IPS-20b (cell line): Measurements from ENCODE around the gene VMP1.
"Not testable (repeated sequence)": the region's sequence is repeated elsewhere in the genome, so short reads cannot be mapped to it uniquely, and the experiment has no call there.

Experiments used
- H3K27ac ChIP-seq: one replicate; pipeline ENCODE4 v1.5.1; 2013; ENCODE audit warnings: low read length
- H3K27me3 ChIP-seq: 2 replicates; pipeline ENCODE4 v1.6.1; 2013; ENCODE audit warnings: mild to moderate bottlenecking, low read length, inconsistent platforms; ENCODE audit not compliant: insufficient read depth
- H3K36me3 ChIP-seq: 2 replicates; pipeline ENCODE4 v1.6.1; 2013; ENCODE audit warnings: low read depth, mild to moderate bottlenecking, inconsistent platforms, low read length, moderate library complexity; ENCODE audit not compliant: insufficient read depth
- H3K4me1 ChIP-seq: 2 replicates; pipeline ENCODE4 v1.6.1; 2013; ENCODE audit warnings: mild to moderate bottlenecking, control low read depth, inconsistent platforms, low read length, moderate library complexity; ENCODE audit not compliant: insufficient read depth
- H3K4me3 ChIP-seq: 2 replicates; pipeline ENCODE4 v1.5.1; 2013; ENCODE audit warnings: mild to moderate bottlenecking, low read length, inconsistent platforms
- H3K9ac ChIP-seq: 2 replicates; pipeline ENCODE4 v1.6.1; 2013; ENCODE audit warnings: low read depth, mild to moderate bottlenecking, inconsistent platforms, low read length, moderate library complexity
- H3K9me3 ChIP-seq: 2 replicates; pipeline ENCODE4 v1.6.1; 2013; ENCODE audit warnings: mild to moderate bottlenecking, low read depth, low read length, inconsistent platforms; ENCODE audit not compliant: insufficient read depth

Gene VMP1

DNA sequence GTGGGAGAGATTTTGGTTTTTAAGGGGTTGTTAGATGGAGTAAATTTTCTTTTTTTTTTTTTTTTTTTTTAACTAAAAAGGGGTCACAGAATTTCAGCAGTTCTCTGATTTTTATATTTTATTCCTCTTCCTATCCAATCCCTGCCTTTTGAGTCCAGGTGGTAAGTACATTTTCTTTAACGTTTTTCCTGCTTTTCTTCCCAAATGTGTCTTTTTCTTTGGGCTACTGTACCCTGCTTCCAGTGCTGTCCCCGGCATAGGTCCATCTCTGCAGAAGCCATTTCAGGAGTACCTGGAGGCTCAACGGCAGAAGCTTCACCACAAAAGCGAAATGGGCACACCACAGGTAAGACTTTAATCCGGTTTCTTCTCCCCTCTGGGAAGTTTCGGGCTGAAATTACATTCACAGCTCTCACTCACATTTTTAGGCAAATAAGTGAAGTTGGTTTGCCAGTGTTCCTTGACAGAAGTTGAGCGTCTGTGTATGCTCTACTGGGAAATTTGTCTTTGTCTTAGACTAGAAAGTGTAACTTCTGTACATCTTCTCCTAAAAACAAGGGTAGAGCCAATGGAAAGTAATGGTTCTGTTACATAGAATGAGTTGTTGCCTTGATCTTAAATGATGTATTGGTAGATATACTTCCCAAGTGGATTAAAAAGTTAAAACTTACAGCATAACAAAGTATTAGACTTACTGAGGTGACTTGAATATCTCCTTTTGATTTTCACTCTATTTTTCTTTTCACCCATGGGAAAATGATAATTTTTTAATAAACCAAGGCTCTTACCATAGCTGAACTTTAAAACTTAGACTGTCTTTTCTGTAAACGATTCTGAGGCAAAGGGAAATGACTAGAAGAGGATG lies 130.8 kb downstream of the VMP1 start:
- peaks cover 6% of the 10 kb centered on the region; the same call in 1 of the 2 replicates for H3K4me1 ChIP-seq
- H3K4me3 ChIP-seq, result peak overlapping the region; percentile 91
- H3K9me3 ChIP-seq, result no peaks in the 10 kb centered on the region
- peaks cover 32% of the 10 kb centered on the region for H3K36me3 ChIP-seq
- H3K27ac ChIP-seq, result peak overlapping the region; percentile 84
- H3K9ac ChIP-seq, result peak overlapping the region; percentile 98
- H3K27me3 ChIP-seq, result no peaks in the 10 kb centered on the region

DNA sequence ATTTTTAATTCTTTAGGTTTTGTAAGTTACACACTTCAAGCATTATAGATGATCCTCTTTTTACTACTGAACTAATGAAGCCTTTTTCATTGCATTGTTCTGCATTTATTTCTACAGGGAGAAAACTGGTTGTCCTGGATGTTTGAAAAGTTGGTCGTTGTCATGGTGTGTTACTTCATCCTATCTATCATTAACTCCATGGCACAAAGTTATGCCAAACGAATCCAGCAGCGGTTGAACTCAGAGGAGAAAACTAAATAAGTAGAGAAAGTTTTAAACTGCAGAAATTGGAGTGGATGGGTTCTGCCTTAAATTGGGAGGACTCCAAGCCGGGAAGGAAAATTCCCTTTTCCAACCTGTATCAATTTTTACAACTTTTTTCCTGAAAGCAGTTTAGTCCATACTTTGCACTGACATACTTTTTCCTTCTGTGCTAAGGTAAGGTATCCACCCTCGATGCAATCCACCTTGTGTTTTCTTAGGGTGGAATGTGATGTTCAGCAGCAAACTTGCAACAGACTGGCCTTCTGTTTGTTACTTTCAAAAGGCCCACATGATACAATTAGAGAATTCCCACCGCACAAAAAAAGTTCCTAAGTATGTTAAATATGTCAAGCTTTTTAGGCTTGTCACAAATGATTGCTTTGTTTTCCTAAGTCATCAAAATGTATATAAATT lies 132.3 kb downstream of the VMP1 start:
- no peaks in the 10 kb centered on the region for H3K9me3 ChIP-seq

DNA sequence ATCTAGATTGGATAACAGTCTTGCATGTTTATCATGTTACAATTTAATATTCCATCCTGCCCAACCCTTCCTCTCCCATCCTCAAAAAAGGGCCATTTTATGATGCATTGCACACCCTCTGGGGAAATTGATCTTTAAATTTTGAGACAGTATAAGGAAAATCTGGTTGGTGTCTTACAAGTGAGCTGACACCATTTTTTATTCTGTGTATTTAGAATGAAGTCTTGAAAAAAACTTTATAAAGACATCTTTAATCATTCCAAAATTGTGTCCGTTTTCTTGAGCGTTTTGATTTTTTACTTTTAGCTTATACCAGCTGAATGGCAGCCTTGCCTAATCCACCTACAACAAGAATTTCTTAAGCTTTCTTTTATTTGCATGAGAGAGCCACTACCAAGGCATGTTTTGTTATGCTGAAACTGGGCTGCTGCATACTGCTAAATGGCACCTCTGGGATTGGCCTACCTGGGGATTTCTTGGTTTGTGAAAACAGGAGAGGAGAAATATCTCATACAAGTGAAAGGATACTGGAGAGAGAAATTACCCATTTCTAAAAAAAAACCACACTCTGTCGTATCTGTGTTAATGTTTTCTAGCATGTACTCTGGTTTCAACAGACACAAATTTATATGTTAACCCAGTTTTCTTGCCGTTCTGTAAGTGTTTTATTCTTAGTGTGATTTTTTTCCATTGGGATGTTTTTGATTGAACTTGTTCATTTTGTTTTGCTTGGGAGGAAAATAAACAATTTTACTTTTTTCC lies 133.1 kb downstream of the VMP1 start:
- Histone ChIP-seq H3K4me3 (peak overlapping the region; percentile 91), H3K27me3 (no peaks in the 10 kb centered on the region), H3K36me3 (peaks cover 32% of the 10 kb centered on the region), H3K4me1 (peaks cover 9% of the 10 kb centered on the region; the same call in 1 of the 2 replicates), H3K9me3 (no peaks in the 10 kb centered on the region), H3K27ac (peak overlapping the region; percentile 84), H3K9ac (peak overlapping the region; percentile 98)

More for the DNA sequence above, 132.3 kb downstream of the VMP1 start:
- H3K36me3 ChIP-seq, result peaks cover 32% of the 10 kb centered on the region
- peaks cover 6% of the 10 kb centered on the region; the same call in 1 of the 2 replicates for H3K4me1 ChIP-seq
- peak overlapping the region; percentile 98 for H3K9ac ChIP-seq
- peak overlapping the region; percentile 91 for H3K4me3 ChIP-seq
- H3K27me3 ChIP-seq, result no peaks in the 10 kb centered on the region
- peak overlapping the region; percentile 84 for H3K27ac ChIP-seq

DNA sequence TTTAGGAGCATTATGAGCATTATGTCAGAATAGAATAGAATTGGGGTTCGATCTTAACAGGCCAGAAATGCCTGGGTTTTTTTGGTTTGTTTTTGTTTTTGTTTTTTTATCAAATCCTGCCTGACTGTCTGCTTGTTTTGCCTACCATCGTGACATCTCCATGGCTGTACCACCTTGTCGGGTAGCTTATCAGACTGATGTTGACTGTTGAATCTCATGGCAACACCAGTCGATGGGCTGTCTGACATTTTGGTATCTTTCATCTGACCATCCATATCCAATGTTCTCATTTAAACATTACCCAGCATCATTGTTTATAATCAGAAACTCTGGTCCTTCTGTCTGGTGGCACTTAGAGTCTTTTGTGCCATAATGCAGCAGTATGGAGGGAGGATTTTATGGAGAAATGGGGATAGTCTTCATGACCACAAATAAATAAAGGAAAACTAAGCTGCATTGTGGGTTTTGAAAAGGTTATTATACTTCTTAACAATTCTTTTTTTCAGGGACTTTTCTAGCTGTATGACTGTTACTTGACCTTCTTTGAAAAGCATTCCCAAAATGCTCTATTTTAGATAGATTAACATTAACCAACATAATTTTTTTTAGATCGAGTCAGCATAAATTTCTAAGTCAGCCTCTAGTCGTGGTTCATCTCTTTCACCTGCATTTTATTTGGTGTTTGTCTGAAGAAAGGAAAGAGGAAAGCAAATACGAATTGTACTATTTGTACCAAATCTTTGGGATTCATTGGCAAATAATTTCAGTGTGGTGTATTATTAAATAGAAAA lies 133.8 kb downstream of the VMP1 start:
- not testable (repeated sequence) for H3K9me3 ChIP-seq, H3K27me3 ChIP-seq
- Histone ChIP-seq H3K4me1 (peaks cover 17% of the 10 kb centered on the region; the same call in 1 of the 2 replicates), H3K9ac (peak overlapping the region; percentile 98), H3K36me3 (peaks cover 32% of the 10 kb centered on the region), H3K27ac (peak overlapping the region; percentile 31), H3K4me3 (peak overlapping the region; percentile 91)

DNA sequence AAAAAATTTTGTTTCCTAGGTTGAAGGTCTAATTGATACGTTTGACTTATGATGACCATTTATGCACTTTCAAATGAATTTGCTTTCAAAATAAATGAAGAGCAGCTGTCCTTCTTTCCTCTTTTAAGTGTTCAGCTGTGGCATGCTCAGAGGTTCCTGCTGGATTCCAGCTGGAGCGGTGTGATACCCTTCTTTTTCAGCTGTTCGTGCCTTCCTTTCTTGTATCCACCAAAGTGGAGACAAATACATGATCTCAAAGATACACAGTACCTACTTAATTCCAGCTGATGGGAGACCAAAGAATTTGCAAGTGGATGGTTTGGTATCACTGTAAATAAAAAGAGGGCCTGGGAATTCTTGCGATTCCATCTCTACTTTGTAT lies 134.4 kb downstream of the VMP1 start:
- Histone ChIP-seq H3K4me3 (peak overlapping the region; percentile 91), H3K4me1 (peaks cover 22% of the 10 kb centered on the region; the same call in 1 of the 2 replicates), H3K36me3 (peaks cover 32% of the 10 kb centered on the region)
- not testable (repeated sequence) for H3K9ac ChIP-seq, H3K9me3 ChIP-seq, H3K27ac ChIP-seq, H3K27me3 ChIP-seq

DNA sequence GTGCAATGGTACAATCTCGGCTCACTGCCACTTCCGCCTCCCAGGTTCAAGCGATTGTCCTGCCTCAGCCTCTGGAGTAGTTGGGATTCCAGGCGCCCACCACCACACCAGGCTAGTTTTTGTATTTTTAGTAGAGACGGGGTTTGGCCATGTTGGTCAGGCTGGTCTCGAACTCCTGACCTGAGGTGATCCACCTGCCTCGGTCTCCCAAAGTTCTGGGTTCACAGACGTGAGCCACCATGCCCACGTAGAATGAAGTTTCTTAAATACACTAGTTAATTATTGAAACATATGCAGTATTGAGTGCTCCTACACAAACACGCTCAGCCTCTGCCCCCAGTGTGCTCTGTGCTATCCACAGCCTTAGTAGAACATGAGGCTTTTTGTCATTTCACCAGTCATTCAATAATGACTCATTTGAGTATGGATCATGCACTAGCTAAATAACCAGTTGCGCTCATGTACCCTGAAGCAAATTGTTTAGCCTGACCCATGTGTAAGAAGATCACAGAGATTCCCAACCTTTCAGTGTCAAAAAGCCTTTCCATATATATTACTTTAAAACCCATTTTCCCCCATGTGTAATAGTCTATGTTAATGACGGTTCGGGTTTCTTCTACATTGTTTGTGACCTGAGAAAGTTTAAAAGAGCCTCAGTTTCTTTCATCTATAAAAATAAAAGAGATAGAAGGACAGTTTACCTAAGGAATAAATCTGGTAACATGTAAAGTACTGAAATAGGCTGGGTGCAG lies 135.6 kb downstream of the VMP1 start:
- Histone ChIP-seq H3K9ac (no peak overlapping the region), H3K9me3 (no peaks in the 10 kb centered on the region), H3K4me1 (peaks cover 19% of the 10 kb centered on the region; the same call in 1 of the 2 replicates), H3K4me3 (no peak overlapping the region), H3K27me3 (no peaks in the 10 kb centered on the region), H3K36me3 (peaks cover 32% of the 10 kb centered on the region), H3K27ac (no peak overlapping the region)

DNA sequence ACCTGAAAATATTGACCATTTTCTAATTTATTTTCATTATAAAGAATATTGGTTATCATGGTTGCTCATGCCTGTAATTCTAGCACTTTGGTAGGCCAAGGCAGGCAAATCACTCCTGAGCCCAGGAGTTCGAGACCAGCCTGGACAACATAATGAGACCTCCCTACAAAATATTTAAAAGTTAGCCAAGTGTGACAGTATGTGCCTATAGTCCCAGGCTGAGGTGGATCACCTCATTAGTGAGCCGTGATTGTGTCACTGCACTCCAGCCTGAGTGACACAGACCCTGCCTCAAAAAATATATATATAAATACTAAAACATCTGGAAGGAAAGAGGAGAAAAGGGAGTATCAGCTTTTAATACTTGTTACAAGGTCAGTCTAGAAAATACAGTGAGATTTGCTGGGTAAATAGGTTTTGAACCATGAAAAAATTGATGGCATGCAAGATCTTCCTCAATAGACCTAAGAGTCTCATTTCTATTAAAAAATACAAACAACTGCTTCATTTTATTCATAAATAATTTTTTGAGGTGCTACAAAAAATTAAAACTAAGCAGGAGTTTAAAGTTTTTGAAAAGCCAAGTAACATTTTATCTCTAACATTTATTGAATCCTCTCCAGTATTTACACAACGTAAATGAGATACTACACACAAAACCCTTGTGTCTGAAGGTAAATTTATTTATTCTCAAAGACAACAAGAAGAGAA lies 137.6 kb downstream of the VMP1 start:
- no peaks in the 10 kb centered on the region for H3K27me3 ChIP-seq
- no peak overlapping the region for H3K9ac ChIP-seq
- no peaks in the 10 kb centered on the region for H3K9me3 ChIP-seq
- H3K36me3 ChIP-seq, result peaks cover 19% of the 10 kb centered on the region
- no peak overlapping the region for H3K27ac ChIP-seq
- H3K4me1 ChIP-seq, result peaks cover 19% of the 10 kb centered on the region; the same call in 1 of the 2 replicates
- H3K4me3 ChIP-seq, result no peak overlapping the region

DNA sequence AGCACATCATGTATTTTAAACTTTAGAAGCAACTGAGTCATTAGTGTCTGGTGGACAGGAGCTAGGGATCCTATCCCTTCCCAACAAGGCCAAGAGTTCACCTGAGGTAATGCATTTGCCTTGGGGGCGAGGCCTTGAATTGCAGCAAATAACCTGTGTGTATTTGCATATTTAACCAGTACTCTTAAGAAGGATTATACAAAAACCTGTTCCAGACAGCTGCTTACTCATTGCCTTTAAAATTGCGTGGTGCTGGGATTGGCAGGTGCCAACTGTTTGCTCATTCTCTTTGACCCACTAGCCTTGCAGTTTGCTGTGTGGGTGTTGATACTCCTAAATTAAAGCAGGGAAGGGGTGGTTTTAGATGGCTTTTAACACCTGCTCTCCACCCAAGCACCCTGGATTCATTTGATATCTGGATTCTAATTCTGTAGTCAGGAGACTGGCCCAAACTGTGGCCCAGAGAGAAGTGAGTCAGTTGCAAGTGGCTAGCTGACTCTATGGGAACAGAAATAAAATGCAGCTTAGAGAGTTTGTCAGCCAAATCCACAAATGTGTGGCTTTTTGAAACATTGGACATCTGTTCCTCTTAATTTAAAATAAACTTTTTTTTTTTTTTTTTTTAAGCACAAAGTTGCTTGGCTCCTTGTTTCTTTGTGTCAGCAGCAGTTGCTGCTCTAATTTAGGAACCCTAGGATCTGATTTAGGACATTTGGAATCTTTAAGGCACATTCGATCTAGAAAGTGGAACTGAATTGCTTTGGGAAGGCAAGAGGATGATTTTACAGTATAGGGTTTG lies 138.3 kb downstream of the VMP1 start:
- H3K4me3 ChIP-seq, result no peak overlapping the region
- no peak overlapping the region for H3K9ac ChIP-seq
- H3K4me1 ChIP-seq, result peaks cover 19% of the 10 kb centered on the region; the same call in 1 of the 2 replicates
- H3K36me3 ChIP-seq, result peaks cover 13% of the 10 kb centered on the region; the same call in 1 of the 2 replicates
- no peaks in the 10 kb centered on the region for H3K9me3 ChIP-seq
- H3K27me3 ChIP-seq, result no peaks in the 10 kb centered on the region
- H3K27ac ChIP-seq, result no peak overlapping the region

DNA sequence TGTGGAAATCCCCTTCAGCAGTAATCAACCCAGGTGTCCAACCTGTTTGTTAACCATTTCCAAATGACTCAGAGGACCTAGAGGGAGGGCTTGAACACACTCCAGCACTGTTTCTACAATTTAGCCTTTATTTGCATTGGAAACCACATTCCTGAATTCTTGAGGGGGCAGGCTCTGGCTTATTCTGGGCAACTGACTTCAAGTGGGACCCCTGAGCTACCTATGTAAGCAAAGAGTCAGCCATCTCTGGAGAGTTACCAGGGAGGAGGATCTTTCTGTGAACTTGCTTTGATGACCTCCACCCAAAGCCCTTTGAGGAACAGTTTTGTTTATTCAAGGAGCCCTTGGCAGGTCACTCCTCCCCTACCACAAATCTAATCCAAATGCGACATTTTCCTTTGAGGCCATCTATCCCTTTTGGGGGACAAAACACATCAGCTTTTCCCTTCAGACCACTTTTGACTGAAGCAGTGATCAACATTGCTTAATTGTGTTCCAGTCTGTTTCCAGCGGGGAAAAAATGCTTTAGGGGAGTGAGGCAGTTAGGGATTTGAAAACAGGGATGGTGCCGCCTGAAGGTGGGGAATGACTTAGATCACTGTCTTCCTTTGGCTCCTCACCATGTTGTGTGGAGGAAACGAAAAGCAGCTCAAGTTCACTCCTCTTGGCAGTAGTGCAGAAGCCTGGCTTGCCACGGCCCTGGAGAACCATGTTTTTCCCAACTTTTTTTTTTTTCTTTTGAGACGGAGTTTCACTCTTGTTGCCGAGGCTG lies 139.1 kb downstream of the VMP1 start:
- Histone ChIP-seq H3K27me3 (no peaks in the 10 kb centered on the region), H3K36me3 (peaks cover 7% of the 10 kb centered on the region; the same call in 1 of the 2 replicates), H3K9ac (no peak overlapping the region), H3K9me3 (no peaks in the 10 kb centered on the region), H3K27ac (no peak overlapping the region), H3K4me1 (peaks cover 17% of the 10 kb centered on the region), H3K4me3 (no peak overlapping the region)
